ENCODE results near the gene PITPNC1. TPM values are rescaled to one million over a fixed set of nuclear protein-coding genes. Genes with fewer than 3 reads are reported as not detected.

Gene PITPNC1
- total and polyA plus RNA-seq, 2 of the 13 experiments (the other 11 are each of a cell fraction or from before 2014, with no cell fraction given) = 4.1 to 5.7 TPM

- no peak for TF ChIP-seq ZNF513 (CRISPR knock-in tag; conservative IDR thresholded peaks at IDR 0.05)
- TF ChIP-seq NCOR1 (IDR thresholded peaks at IDR 0.05; ENCODE audit: borderline replicate concordance, low read length) = no peak; the same call in 1 of the 2 replicates
- peak; percentile 98 for TF ChIP-seq ZNF292 (CRISPR knock-in tag; IDR thresholded peaks at IDR 0.05; ENCODE audit: borderline replicate concordance, low read depth)
- peak; percentile 48 for TF ChIP-seq HNRNPLL (IDR thresholded peaks at IDR 0.05; ENCODE audit: low read depth, low read length, poor library complexity, severe bottlenecking)
- no peak for TF ChIP-seq ZNF160 (CRISPR knock-in tag; IDR thresholded peaks at IDR 0.05)
- TF ChIP-seq PHF21A (CRISPR knock-in tag; IDR thresholded peaks at IDR 0.05) = peak; percentile 56; the same call in 1 of the 2 replicates
- TF ChIP-seq ZNF605 (CRISPR knock-in tag; IDR thresholded peaks at IDR 0.05) = peak; percentile 60; the same call in 1 of the 2 replicates
- TF ChIP-seq HMG20B (CRISPR knock-in tag; conservative IDR thresholded peaks at IDR 0.05) = no peak
- peak; percentile 53; the same call in 1 of the 2 replicates for TF ChIP-seq PBX2 (CRISPR knock-in tag; IDR thresholded peaks at IDR 0.05)
- peak; percentile 62; the same call in 1 of the 2 replicates for TF ChIP-seq DRAP1 (CRISPR knock-in tag; IDR thresholded peaks at IDR 0.05)
- peak; percentile 61 for TF ChIP-seq TBX2 (CRISPR knock-in tag; IDR thresholded peaks at IDR 0.05; ENCODE audit: borderline replicate concordance)
- TF ChIP-seq ZBTB20 (CRISPR knock-in tag; IDR thresholded peaks at IDR 0.05; ENCODE audit: borderline replicate concordance, low read depth) = 0 out of 2 replicates have a peak, but pooled peaks have one; percentile 66
- no peak for TF ChIP-seq ZFP36 (IDR thresholded peaks at IDR 0.05; ENCODE audit: borderline replicate concordance, low read depth, low read length, partially characterized antibody)
- TF ChIP-seq NFATC3 (CRISPR knock-in tag; IDR thresholded peaks at IDR 0.05) = no peak
- no peak; the same call in 1 of the 2 replicates for TF ChIP-seq ZNF574 (CRISPR knock-in tag; IDR thresholded peaks at IDR 0.05)
- no peak for TF ChIP-seq ZBTB42 (CRISPR knock-in tag; IDR thresholded peaks at IDR 0.05)
These were observed 151.8 kb downstream of the PITPNC1 start (continued) for GRCh38 chr17:67528751-67529436.
